G401.6 (cell line): ENCODE results near the gene GALNT17.

ENCODE experiments used
- FAIRE-seq: peaks from 2 replicates; lab custom pipeline; 2012; peaks lifted over from hg19 to GRCh38; lab: Jason Lieb, UNC

The GALNT17 gene

GRCh38 chr7:71402684-71403083 is 270.7 kb downstream of the GALNT17 start:
- FAIRE-seq, result no peak

DNA sequence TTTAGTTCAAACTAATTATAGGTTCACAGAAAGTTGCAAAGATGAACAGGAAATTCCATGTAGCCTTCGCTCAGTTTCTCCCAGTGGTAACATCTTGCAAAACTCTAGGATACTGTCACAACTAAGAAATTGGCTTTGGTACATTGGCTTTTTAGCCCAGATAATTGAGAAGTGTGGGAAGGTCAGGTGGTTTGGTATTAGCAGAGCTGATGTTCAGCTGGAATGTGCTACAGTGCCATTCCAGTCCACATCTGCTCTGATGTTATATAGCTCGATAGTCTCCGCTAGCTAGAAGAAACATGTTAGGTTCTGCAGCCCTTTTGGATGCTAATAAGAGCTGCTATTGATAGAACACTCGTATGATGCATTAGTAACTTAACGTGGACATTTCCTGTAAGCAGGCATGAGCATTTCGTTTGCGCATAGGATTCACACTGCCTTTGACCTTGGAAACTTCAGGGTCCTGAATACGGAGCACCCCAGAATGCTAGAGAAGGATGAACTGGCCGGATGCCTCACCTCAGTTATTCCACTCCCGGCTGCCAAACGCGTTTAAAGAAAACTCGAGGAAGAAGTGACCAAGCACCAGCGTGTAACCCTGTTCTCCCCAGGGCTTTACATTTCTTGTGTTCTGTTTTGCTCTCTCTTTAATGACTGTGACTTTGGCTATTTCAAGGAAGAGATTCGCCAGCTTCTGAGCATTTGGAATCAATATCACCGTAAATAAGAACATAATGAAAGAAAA is 271.4 kb downstream of the GALNT17 start:
- FAIRE-seq, result no peak

DNA sequence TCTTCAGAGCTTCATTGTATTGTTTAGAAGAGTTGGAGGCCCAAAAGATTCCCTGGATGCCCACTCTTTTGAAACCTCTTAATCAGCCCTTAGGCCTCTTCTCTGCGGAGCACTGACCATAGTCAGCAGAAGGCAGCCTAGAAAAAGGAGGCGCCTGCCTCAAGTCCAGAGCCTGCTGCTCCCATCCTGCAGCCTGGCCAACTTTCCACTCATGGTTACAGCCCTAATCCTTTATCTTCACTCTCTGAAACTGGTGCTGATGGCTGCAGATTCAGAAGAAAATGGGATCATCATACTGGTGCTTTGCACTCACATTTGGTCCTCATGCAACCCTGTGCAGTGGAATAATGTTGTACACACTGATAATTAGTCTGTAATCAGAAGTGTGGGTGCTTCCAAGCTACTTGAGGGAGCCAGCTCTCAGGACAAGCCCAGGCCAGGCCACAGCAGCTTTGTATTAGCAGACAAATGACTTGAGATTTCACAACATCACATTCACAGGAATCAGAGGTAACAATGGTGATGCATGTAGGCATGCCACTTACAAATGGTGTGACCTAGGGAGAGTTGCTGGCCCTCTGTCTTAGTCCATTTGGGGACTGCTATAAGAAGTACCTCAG is 272.9 kb downstream of the GALNT17 start:
- no peak for FAIRE-seq

DNA sequence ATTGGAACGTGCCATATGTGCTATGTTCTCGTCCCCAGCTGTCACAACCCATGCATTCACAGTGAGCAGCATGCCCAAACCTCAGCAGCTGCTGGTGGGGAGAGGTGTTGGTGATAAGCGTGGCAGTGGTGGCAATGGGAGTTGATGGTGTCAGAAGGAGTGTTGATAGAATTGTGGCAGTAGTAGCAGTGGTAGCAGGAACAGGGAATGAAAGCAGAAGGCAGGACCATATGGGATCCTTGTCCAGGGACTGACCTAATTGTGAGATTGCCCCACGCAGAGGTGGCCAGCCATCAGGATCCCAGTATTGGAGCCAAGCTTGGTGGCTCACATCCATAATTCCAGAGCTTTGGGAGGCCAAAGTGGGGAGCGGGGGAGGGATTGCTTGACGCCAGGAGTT is 276.3 kb downstream of the GALNT17 start:
- no peak for FAIRE-seq

GRCh38 chr7:71409550-71410157 is 277.7 kb downstream of the GALNT17 start:
- FAIRE-seq, result no peak

DNA sequence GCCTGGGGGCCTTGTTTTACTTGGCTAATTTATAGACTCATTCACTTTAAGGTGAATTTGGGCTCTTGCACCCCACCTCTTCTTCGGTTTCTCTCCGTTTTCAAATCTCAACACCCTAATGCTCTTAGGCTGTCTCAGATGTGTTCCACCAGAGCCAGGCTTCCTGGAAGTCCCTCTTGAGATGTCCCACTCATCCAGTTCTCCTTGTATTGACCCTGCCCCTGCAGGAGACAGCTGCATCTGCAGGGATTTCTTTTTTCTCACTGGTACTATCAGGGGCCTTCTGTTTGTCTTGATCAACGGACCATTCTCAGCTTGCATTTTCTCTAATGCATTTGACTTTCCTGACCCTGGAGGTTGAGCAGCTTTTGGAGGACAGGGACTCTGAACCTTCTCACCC is 279.5 kb downstream of the GALNT17 start:
- no peak for FAIRE-seq

DNA sequence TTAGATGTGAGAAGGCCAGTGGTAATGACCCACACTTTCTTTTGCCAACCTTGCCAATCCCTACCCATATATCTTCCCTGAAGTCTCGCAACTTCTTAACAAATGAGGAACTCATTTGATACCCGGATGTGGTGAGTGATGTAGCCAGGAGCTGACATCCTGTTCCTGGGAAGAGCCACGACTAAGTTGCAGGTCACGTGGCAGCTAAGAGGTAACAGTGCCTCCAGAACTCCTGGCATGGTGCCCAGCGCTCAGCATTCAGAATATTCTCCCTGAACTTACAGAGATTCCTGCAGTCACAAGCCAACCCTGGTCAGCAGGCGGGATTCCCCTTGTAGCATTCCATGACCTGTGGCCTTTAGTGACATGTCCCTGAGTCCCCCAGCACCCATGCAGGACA is 282.5 kb downstream of the GALNT17 start:
- no peak for FAIRE-seq

DNA sequence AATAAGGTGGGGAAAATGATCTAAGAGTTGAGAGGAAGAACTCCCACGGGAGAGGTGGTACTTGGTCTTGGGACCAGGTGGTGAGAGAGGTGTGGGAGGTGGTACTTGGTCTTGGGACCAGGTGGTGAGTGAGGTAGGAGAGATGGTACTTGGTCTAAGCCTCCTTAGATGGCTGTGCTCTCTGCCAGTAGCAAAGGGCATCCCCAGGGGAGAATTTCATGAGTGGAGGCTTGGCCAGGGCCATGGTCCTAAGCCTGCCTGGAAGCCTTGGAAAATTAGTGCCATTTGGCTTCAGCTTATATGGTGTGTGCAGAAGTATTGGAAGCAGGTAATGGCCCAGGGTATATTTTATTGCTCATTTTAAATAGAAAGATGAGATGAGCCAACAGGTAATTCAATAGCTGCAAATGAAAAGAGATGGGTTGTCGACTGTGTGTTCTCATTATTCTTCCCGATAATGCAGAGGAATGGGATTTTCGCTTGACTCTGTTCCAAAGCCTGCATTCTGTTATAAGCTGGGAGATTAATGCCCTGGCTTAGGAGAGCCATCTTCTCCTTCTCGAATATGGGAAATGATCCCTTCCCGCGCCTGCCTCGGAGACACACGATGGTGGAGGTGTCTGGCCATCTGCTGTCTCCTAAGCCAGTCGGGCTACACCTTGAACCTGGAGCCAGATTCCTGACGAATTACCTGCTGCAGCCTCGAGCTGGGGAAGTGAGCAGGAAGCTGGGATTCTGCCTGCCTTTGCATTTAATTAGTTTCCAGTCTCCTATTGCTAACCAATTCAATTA is 287.8 kb downstream of the GALNT17 start:
- no peak for FAIRE-seq

DNA sequence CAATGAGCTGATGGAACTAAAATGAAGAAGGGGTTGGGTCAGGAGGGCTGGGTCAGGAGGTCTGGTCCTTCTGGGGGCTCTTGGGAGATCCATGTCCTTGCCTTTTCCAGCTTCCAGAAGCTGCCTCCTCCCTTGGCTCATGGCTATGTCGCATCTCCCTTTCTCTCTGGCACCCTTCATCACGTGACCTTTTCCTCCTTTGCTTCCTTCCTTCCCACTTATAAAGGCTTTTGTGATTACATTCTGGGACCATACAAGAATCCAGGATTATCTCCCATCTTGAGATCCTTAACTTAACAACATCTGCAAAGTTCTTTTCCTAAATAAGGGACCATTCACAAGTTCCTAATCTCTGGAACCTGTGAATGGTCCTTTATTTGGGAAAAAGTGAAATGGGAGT is 290.2 kb downstream of the GALNT17 start:
- FAIRE-seq, result no peak

DNA sequence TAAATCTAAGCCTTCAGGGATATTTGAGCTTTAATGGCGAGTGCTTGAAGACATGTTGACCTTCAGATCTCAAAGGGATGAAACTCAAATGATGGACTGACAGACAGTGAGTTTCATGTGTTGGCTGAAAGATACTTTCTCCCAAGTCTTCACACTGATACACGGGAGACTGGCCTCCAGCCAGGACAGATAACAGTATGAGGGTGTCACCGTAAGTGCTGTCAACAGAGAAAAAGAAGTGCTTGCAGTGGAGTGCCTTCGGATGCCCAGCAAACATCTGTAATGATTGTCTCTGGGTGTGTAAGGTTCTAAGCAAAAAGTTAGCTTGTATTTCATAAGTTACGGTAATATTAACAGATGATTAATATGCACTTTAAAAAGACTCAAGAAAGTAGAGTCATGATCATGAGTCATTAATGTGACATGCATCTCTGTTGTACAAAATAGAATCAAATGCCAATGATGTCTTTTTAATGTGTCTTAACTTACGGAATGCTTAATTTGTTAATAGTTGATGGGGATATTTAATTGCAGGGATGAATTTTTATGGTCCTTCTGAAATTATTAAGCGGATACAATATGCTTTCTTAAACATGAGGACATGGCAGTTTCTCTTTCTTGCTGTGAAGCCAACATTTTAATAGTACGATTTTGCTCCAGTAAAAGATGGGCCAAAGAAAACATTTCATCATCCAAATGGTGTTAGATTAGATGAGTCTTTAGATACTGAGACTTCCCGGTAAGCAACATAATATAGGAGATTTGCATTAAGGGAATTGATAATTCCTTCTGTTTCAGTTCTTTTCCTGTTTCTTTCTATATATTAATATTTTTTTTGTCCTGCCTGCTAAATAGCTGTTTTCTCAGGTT is 292.5 kb downstream of the GALNT17 start:
- FAIRE-seq, result no peak

DNA sequence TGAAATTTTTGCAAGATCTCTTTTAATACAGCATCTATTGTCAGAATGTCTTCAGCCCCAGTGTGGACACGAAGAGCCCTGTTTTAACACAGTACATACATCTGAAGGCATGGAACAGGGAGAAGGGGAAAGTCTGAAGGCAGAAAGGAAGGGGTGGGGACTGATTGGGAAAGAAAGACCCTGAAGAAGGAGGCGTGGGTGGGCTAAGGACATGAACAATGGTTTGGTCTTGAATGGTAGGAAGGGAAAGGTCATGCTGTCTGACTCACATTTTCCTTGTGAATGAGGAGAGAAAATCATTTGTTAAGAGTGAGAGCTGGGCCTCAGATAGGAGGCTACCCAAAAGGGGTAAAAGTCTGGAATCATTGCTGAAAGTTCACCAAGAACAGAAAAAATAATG is 297.1 kb downstream of the GALNT17 start:
- FAIRE-seq, result no peak

- no peak for FAIRE-seq
Measured at GRCh38 chr7:71430246-71430645, 298.3 kb downstream of the GALNT17 start.

DNA sequence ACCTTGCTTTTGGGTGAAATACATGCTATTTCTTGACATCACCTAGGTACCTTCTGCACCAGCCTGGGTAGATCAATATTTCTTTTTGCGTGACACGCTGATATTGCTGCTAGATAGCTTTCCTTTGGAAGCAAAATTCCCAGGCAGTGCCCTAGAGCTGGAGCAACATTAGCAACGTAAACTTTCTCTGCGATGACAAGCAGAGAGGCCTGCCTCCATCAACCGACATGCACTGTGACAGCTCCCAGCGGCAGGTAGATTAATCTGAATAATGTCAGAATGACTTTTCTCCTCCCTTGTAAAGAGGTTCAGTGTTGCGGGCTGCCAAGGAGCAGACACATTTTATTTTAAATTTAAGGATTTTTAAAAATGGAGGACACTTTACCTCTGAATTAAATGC is 307.4 kb downstream of the GALNT17 start:
- FAIRE-seq, result no peak

DNA sequence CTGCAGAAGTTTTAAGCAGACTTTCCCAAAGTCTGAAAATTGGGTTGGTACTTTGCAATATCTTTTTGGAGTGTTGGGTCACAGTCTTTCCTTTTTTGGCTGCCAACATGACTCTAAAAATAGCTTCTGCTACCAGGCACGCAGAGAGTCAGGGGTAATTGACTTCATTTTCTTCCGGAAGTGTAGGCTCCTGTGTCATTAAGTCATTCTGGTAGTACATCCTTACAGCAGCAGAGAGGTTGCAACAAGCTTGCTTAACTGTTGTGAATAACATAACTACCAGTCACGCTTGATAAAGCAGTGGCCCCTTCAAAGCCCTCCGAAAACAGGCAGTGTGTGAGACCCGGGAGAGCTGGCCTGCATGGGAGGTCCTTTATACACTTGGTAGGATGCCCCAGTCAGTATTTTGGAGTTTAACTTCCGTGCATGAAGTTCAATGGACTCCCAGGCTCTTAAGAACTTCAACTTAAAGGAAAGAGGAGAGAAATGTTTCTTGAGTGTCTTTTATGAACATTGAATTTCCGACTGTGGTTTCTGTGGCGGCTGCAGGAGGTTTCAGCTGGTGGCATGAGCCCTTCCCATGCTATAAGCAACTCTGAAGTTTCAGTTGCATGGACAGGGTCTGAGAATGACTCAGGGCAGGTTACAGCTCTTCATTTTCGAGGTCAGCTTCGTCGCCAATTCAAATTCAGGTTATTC is 310.7 kb downstream of the GALNT17 start:
- FAIRE-seq, result no peak

GRCh38 chr7:71443191-71443530 is 311.2 kb downstream of the GALNT17 start:
- no peak for FAIRE-seq

- FAIRE-seq, result no peak
Measured at GRCh38 chr7:71444130-71444529, 312.2 kb downstream of the GALNT17 start.

GRCh38 chr7:71453630-71454029 is 321.7 kb downstream of the GALNT17 start:
- FAIRE-seq, result no peak

GRCh38 chr7:71454981-71455380 is 323.0 kb downstream of the GALNT17 start:
- no peak for FAIRE-seq

- no peak for FAIRE-seq
Measured at GRCh38 chr7:71457021-71457420, 325.1 kb downstream of the GALNT17 start.

- no peak for FAIRE-seq
Measured at GRCh38 chr7:71457846-71458590, 326.1 kb downstream of the GALNT17 start.

GRCh38 chr7:71459132-71459531 is 327.2 kb downstream of the GALNT17 start:
- FAIRE-seq, result no peak
